Liver (tissue), 9 donors: Measurements from ENCODE around the gene CACNA1D. TPM values are rescaled to one million over a fixed set of nuclear protein-coding genes. Genes with fewer than 3 reads are reported as not detected.

ENCODE experiments used
- DNase-seq: peaks from one replicate; pipeline ENCODE4 v3.0.0-alpha.2; 2017; ENCODE audit warnings: low spot score
- H3K27ac ChIP-seq, 2 donors: one replicate each; pipeline ENCODE4 v1.7.0; 2013; ENCODE audit warnings: inconsistent platforms in 2 of 2, low read length in 2 of 2, control low read depth in 1 of 2, low read depth in 1 of 2, mild to moderate bottlenecking in 1 of 2
- H3K27me3 ChIP-seq, 4 donors: one replicate each; pipeline versions ENCODE4 v1.6.1 to v1.7.0; 2013; ENCODE audit warnings: low read length in 3 of 4, inconsistent platforms in 1 of 4, mild to moderate bottlenecking in 1 of 4, moderate library complexity in 1 of 4; ENCODE audit not compliant: control insufficient read depth in 4 of 4, insufficient read depth in 4 of 4
- H3K36me3 ChIP-seq, 4 donors: one replicate each; pipeline versions ENCODE4 v1.6.1 to v1.7.0; 2013; ENCODE audit warnings: low read length in 3 of 4, mild to moderate bottlenecking in 3 of 4, low read depth in 1 of 4, moderate library complexity in 1 of 4; ENCODE audit not compliant: control insufficient read depth in 4 of 4, insufficient read depth in 3 of 4
- H3K4me1 ChIP-seq, 4 donors: one replicate each; pipeline versions ENCODE4 v1.6.1 to v1.7.0; 2013; ENCODE audit warnings: low read length in 3 of 4, mild to moderate bottlenecking in 3 of 4, moderate library complexity in 1 of 4; ENCODE audit not compliant: control insufficient read depth in 4 of 4, insufficient read depth in 4 of 4
- H3K4me3 ChIP-seq, 3 donors: one replicate each; pipeline versions ENCODE4 v1.6.1 to v1.7.0; 2013; ENCODE audit warnings: low read length in 3 of 3, control low read depth in 1 of 3, low read depth in 1 of 3, mild to moderate bottlenecking in 1 of 3
- H3K9ac ChIP-seq, 2 donors: one replicate each; pipeline ENCODE4 v1.7.0; 2013; ENCODE audit warnings: low read length in 2 of 2, mild to moderate bottlenecking in 2 of 2, moderate library complexity in 2 of 2, control low read depth in 1 of 2, low read depth in 1 of 2
- H3K9me3 ChIP-seq, 4 donors: one replicate each; pipeline versions ENCODE4 v1.6.1 to v1.7.0; 2013; ENCODE audit warnings: low read length in 3 of 4; ENCODE audit not compliant: control insufficient read depth in 4 of 4
- ATF3 ChIP-seq: IDR thresholded peaks from 2 replicates; pipeline ENCODE4 v1.6.1; 2016; ENCODE audit warnings: antibody characterized with exemption
- CTCF ChIP-seq: fragments of 150-350 bp; IDR thresholded peaks from 2 replicates; pipeline ENCODE4 v1.5.1; 2017; ENCODE audit warnings: improper control_type of control experiment, low read depth, low read length; ENCODE audit not compliant: missing input control
- EGR1 ChIP-seq, 2 donors: IDR thresholded peaks; 2 replicates each; pipeline ENCODE4 v1.6.1; 2016 to 2018; ENCODE audit warnings: antibody characterized with exemption in 2 of 2, low read depth in 2 of 2
- FOXA1 ChIP-seq: IDR thresholded peaks from 2 replicates; pipeline ENCODE4 v1.6.1; 2016; ENCODE audit warnings: antibody characterized with exemption
- FOXA2 ChIP-seq: IDR thresholded peaks from 2 replicates; pipeline ENCODE4 v1.6.1; 2016; ENCODE audit warnings: antibody characterized with exemption
- GABPA ChIP-seq, 2 donors: IDR thresholded peaks in 1 of 2; conservative IDR thresholded peaks in 1 of 2; 2 replicates each; pipeline ENCODE4 v1.6.1; 2016; ENCODE audit warnings: antibody characterized with exemption in 2 of 2, mild to moderate bottlenecking in 1 of 2, moderate library complexity in 1 of 2
- HNF4A ChIP-seq, 2 donors: conservative IDR thresholded peaks; 2 replicates each; pipeline ENCODE4 v1.6.1; 2016; ENCODE audit warnings: antibody characterized with exemption in 2 of 2, mild to moderate bottlenecking in 2 of 2
- HNF4G ChIP-seq: IDR thresholded peaks from 2 replicates; pipeline ENCODE4 v1.6.1; 2016; ENCODE audit warnings: antibody characterized with exemption
- JUND ChIP-seq, 2 donors: IDR thresholded peaks; 2 replicates each; pipeline ENCODE4 v1.6.1; 2016; ENCODE audit warnings: antibody characterized with exemption in 2 of 2
- MAX ChIP-seq: IDR thresholded peaks from 2 replicates; pipeline ENCODE4 v1.6.1; 2016; ENCODE audit warnings: antibody characterized with exemption
- NR2F2 ChIP-seq: IDR thresholded peaks from 2 replicates; pipeline ENCODE4 v1.6.1; 2016; ENCODE audit warnings: antibody characterized with exemption
- RAD21 ChIP-seq, 2 donors: IDR thresholded peaks; 2 replicates each; pipeline ENCODE4 v1.6.1; 2016; ENCODE audit warnings: antibody characterized with exemption in 2 of 2, mild to moderate bottlenecking in 2 of 2
- REST ChIP-seq: IDR thresholded peaks from 2 replicates; pipeline ENCODE4 v1.6.1; 2016; ENCODE audit warnings: antibody characterized with exemption, mild to moderate bottlenecking
- RXRA ChIP-seq, 2 donors: IDR thresholded peaks; 2 replicates each; pipeline ENCODE4 v1.6.1; 2017 to 2018; ENCODE audit warnings: antibody characterized with exemption in 2 of 2, mild to moderate bottlenecking in 1 of 2
- SP1 ChIP-seq: IDR thresholded peaks from 2 replicates; pipeline ENCODE4 v1.6.1; 2018; ENCODE audit warnings: antibody characterized with exemption, mild to moderate bottlenecking
- TAF1 ChIP-seq: conservative IDR thresholded peaks from 2 replicates; pipeline ENCODE4 v1.6.1; 2016; ENCODE audit warnings: antibody characterized with exemption, mild to moderate bottlenecking
- YY1 ChIP-seq: IDR thresholded peaks from 2 replicates; pipeline ENCODE4 v1.6.1; 2016; ENCODE audit warnings: antibody characterized with exemption, mild to moderate bottlenecking
- WGBS: extraction: QIAGEN DNeasy Blood & Tissue Kit; methylation state at CpG from one replicate; pipeline ENCODE4 v1.1.7; 2013; 5-methylcytosine and 5-hydroxymethylcytosine counted together
- polyA plus RNA-seq, 2 donors: library from polyadenylated mRNA; stranded (reverse) in 1 of 2; unstranded in 1 of 2; fragments of 200-250 nt in 1 of 2; fragments of >200 nt in 1 of 2; fragmentation: Nextera tagmentation in 1 of 2; extraction: Ambion mirVana in 1 of 2; gene quantifications; one replicate each; pipeline versions ENCODE4 v1.2.1 to v1.2.3, GENCODE V29; 2013 to 2015
- total RNA-seq, 2 donors: library from RNA; depleted of rRNA; stranded (reverse); fragments of >200 nt; gene quantifications; one replicate each; pipeline ENCODE4 v1.2.3, GENCODE V29; 2014
- TF ChIP-seq, protein P1 (sequence below): IDR thresholded peaks from 2 replicates; pipeline ENCODE4 v1.6.1; 2016; ENCODE audit warnings: antibody characterized with exemption
- donor health status: healthy.
- donor health status: healthy.
- donor health status: healthy.
- donor health status: healthy.
- donor health status: healthy.

Gene CACNA1D
- total and polyA plus RNA-seq, 4 donors: 1.8 to 18.9 (median 3.4) TPM

DNA sequence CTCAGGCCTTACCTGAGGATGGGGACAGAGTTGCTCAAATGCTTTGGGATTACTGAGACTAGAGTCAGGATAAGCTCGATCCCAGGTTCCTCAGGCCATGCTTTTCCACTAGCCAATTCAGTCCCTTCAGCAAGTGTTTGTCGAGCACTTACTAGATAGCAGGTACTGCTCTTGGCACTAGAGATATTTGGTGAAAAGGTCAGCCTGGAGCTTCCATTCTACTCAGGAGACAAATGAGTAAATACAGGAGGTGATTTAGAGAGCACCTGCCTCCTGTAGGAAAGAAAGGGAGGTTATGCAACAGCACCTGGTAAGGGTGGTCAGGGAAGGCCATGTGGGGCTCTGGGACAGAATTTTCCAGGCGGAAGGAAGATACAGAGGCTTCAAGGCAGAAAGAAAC, 99.9 kb downstream of the CACNA1D start:
- Histone ChIP-seq H3K27ac (no peak overlapping the region), H3K4me1 (no peaks in the 10 kb centered on the region), H3K27me3 (no peaks in the 10 kb centered on the region), H3K36me3 (no peaks in the 10 kb centered on the region), H3K9ac (no peak overlapping the region), H3K4me3 (no peak overlapping the region), H3K9me3 (no peaks in the 10 kb centered on the region)
- TF ChIP-seq HNF4A (conservative IDR thresholded peaks at IDR 0.05): no peak
- no peak for TF ChIP-seq HNF4G
- TF ChIP-seq GABPA (IDR thresholded peaks at IDR 0.05 in 1 of 2, conservative IDR thresholded peaks at IDR 0.05 in 1 of 2): no peak
- no peak for TF ChIP-seq ATF3
- no peak for TF ChIP-seq RXRA (IDR thresholded peaks at IDR 0.05)
- no peak for TF ChIP-seq YY1
- no peak for TF ChIP-seq REST
- no peak for TF ChIP-seq EGR1 (IDR thresholded peaks at IDR 0.05; ENCODE audit: low read depth in 2 of 2)
- TF ChIP-seq JUND (IDR thresholded peaks at IDR 0.05): no peak
- TF ChIP-seq SP1: no peak
- no peak for TF ChIP-seq CTCF
- TF ChIP-seq RAD21 (IDR thresholded peaks at IDR 0.05): no peak
- no peak for TF ChIP-seq TAF1
- TF ChIP-seq, protein P1, sequence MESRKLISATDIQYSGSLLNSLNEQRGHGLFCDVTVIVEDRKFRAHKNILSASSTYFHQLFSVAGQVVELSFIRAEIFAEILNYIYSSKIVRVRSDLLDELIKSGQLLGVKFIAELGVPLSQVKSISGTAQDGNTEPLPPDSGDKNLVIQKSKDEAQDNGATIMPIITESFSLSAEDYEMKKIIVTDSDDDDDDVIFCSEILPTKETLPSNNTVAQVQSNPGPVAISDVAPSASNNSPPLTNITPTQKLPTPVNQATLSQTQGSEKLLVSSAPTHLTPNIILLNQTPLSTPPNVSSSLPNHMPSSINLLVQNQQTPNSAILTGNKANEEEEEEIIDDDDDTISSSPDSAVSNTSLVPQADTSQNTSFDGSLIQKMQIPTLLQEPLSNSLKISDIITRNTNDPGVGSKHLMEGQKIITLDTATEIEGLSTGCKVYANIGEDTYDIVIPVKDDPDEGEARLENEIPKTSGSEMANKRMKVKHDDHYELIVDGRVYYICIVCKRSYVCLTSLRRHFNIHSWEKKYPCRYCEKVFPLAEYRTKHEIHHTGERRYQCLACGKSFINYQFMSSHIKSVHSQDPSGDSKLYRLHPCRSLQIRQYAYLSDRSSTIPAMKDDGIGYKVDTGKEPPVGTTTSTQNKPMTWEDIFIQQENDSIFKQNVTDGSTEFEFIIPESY: no peak
- TF ChIP-seq FOXA1: no peak
- TF ChIP-seq FOXA2: no peak
- no peak for TF ChIP-seq NR2F2
- no peak for TF ChIP-seq MAX
- no peak for DNase-seq
- WGBS: 95% methylated on average over 3 of the region's 3 CpGs
